ENCODE results near the gene ZEB2.

Gene ZEB2

DNA sequence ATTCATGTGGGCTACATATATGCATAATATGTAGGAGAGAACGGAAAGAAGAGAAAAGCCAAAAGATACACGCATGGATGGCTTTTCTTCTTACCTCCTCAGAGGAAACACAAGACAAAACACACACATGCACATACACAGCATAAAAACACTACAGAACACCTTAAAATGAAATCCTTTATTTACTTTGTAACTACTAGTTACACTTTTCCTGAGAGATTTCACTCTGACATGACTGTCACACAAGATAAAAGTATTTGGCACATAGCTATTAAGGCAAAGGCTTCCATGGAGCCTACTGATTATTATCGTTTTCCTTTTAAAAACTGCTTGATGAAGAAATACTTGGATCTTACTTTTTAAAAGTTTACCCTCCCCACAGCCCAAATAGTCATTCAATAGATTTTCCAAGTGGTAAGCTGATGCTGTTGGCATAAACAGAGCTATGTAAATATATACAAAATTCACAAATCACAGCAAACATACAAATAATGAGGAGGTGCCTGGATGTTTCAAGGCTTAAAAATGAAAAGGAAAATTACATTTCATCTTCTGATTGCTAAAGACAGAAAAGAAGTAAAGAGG, 8.6 kb downstream of the ZEB2 start:
- TF ChIP-seq CTCF (IDR thresholded peaks at IDR 0.05): no peak

DNA sequence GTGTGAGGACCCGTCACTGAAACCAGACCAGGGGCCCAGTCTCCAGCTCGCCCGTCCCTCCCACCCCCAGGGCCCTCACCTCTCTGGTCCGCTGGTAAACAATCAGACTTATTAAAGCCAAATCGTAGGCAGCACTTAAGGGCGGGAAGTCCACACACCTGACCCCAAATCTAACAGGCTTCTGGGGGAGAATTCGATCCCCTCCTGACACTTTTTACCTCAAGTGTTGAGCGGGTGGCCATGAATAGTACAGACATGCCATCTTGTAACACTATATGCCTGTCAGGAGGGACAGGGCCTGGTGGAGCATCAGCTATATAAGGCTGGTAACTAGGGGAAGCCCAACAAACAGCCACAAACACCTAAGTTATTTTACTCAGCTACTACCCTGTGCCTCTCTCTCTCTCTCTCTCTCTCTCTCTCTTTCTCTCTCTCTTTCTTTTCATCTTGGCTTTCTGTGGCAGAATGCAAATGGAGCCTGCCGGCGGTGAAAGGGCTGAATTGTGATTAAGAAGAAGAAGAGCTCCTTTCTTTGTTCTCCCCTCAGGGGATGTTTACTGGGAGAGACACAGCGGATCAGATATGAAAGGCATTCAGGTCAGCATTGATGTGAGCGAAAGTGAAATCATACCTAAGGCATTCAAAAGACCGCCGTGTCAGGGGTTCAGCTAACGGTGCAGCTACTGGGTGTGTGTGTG, 9.5 kb downstream of the ZEB2 start:
- TF ChIP-seq CTCF (IDR thresholded peaks at IDR 0.05): no peak

DNA sequence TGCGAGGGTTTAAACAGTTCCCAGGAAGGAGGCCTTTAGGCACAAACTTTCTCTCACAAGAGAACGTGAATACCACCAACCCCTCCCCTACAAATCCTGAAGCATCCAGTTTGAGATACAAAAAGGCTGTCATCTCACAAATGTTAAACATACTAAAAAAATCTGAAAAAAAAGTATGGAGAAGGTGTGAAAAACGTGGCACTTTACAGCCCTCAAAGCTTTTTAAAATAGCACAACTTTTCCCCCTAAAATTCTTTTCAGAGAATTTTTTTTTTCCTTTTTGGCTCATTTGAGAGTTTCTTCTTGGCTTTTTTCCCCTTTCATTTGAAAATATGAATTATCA, 10.1 kb downstream of the ZEB2 start:
- TF ChIP-seq CTCF (IDR thresholded peaks at IDR 0.05): no peak

DNA sequence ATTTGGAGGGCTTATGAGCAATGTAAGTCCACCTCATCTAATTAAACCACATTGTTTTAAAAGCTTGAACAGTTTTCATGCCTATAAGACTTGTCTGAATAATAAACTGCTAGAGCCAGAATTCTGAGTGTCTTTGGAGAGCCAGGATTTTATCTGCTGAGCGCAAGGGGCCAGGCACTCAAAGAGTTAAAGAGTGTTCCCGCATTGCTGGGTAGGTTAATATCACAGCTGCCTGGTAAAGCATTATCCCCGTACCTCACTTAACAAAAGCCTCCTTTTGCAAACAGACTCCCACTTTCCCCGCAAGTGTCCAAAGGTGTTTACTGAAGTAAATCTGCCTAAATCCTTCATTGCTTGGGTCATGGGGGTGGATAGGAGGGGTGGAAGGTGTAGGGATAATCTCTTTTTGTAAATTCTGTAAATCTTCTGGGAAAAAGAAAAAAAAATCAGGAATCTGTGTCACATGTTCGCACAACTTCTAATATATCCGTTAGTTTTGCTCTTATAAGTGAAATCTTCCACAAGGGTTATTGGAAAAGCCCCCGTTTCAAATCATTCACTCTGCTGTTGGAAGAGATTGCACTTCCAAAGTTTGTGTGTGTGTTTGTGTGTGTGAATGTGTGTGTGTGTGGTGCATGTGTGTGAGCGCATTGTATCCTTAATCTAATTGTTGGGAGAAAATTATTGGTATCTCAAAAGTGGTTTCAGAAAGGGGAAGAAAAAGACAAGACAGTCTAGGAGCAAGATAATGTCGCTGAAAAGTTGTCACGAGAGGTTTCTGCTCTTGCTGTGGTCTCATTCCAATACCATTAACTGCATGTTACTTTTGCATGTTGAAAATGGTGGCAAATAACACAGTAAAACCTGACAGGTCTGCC, 10.7 kb downstream of the ZEB2 start:
- TF ChIP-seq CTCF (IDR thresholded peaks at IDR 0.05): no peak

DNA sequence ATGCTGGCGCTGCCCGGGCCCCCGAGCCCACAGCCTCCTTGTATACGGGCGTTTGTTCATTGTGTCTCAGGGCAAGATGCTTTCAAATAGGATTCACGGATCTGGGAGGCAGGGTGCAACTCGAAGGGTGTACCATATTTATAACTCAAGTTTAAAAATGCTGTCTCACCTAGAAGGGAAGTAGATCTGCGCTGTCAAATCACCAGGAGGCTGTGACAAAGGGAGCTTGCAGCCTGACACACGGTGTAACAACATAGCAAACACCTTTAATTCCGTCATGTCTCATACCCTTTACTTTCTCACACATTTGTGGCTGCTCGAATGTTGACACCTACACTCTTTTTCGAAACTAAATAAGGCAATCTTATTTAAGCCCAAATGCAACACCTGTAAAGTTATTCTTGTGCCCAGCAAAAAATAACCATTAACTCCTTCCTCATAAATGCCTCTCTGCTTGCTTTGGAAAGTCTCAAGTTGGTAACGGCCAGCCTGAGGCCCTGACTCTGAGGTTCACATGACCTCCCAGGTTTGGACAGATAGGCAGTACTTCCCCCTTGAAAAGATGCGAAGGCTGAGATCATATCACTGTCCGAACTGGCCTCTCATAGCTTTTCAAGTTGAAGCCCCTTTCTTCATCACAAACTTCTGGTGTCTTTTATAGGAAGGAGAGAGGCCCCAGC, 11.6 kb downstream of the ZEB2 start:
- TF ChIP-seq CTCF (IDR thresholded peaks at IDR 0.05): no peak

GRCh38 chr2:144507441-144508171, 12.3 kb downstream of the ZEB2 start:
- TF ChIP-seq CTCF (IDR thresholded peaks at IDR 0.05): no peak

Data from LNCAP (cell line).